NB4 (cell line): Measurements from ENCODE around the gene IQSEC3.
"Not testable (repeated sequence)": the region's sequence is repeated elsewhere in the genome, so short reads cannot be mapped to it uniquely, and the experiment has no call there.

ENCODE experiments used
- MYC ChIP-seq: IDR thresholded peaks from 2 replicates; pipeline ENCODE4 v1.6.1; 2011; ENCODE audit warnings: low read depth, low read length
- POLR2A ChIP-seq: IDR thresholded peaks from 2 replicates; pipeline ENCODE4 v1.6.1; 2011; ENCODE audit warnings: mild to moderate bottlenecking; ENCODE audit not compliant: insufficient read length; ENCODE audit errors: extremely low read depth
- TF ChIP-seq, protein P1 (sequence below): IDR thresholded peaks from one replicate; pipeline ENCODE4 v1.5.1; 2012; ENCODE audit warnings: low read depth, low read length
- TF ChIP-seq, protein P2 (sequence below): IDR thresholded peaks from 2 replicates; pipeline ENCODE4 v1.6.1; 2011; ENCODE audit warnings: low read depth, low read length

DNA sequence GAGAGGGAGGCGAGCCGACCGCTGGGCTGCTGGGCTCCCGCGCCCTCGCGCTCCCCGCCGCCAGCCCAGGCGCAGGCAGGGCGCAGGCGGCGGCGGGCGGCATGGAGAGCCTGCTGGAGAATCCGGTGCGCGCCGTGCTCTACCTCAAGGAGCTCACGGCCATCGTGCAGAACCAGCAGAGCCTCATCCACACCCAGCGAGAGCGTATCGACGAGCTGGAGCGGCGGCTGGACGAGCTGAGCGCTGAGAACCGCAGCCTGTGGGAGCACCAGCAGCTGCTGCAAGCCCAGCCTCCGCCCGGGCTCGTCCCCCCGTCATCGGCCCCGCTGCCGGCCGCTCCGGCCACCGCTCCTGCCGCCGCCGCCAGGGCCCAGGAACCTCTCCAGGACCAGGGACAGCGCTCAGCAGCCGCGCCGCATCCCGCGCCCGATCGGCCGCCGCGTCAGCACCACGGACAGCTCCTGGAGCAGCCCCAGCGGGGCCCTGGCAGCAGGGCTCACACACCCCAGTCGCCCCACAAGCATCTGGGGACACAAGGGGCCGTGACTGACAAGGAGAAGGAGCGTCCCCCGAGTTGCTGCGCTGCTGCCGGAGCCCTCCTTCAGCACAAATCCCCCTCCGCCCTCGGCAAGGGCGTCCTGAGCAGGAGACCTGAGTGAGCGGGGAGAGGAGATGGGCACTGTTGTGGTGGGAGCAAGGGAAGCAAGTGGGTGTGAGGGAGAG, 376 bp downstream of the IQSEC3 start:
- TF ChIP-seq, protein P1, sequence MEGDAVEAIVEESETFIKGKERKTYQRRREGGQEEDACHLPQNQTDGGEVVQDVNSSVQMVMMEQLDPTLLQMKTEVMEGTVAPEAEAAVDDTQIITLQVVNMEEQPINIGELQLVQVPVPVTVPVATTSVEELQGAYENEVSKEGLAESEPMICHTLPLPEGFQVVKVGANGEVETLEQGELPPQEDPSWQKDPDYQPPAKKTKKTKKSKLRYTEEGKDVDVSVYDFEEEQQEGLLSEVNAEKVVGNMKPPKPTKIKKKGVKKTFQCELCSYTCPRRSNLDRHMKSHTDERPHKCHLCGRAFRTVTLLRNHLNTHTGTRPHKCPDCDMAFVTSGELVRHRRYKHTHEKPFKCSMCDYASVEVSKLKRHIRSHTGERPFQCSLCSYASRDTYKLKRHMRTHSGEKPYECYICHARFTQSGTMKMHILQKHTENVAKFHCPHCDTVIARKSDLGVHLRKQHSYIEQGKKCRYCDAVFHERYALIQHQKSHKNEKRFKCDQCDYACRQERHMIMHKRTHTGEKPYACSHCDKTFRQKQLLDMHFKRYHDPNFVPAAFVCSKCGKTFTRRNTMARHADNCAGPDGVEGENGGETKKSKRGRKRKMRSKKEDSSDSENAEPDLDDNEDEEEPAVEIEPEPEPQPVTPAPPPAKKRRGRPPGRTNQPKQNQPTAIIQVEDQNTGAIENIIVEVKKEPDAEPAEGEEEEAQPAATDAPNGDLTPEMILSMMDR = not testable (repeated sequence)
- TF ChIP-seq POLR2A, MYC: not testable (repeated sequence)
- TF ChIP-seq, protein P2, sequence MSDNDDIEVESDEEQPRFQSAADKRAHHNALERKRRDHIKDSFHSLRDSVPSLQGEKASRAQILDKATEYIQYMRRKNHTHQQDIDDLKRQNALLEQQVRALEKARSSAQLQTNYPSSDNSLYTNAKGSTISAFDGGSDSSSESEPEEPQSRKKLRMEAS = not testable (repeated sequence)
